Measurements from ENCODE around the gene NR2C2AP.

DNA sequence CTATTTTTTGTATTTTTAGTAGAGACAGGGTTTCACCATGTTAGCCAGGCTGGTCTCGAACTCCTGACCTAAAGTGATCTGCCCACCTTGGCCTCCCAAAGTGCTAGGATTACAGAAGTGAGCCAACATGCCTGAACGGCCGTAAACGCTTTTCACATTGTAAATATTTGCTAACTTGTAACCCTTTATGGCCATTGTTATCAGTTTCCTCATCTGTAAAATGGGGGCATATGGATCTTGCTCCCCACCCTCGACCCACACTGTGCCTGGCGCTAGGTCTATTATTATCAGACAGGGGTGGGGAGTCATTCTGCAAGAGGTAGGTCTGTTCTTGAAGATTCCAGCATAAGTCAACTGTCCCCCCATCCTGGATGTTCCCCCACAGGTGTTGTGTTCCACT, 20.4 kb upstream of the NR2C2AP start:
- TF ChIP-seq POLR2AphosphoS5 (IDR thresholded peaks at IDR 0.05; ENCODE audit: borderline replicate concordance, low read depth, low read length) = no peak
- no peak for TF ChIP-seq EZH2 (IDR thresholded peaks at IDR 0.05)

Data from SK-N-MC (cell line).